Left ventricle myocardium inferior (tissue), 1 donor: ENCODE results near the gene SLFN12. TPM values are rescaled to one million over a fixed set of nuclear protein-coding genes. Genes with fewer than 3 reads are reported as not detected.
"Not testable (repeated sequence)": the region's sequence is repeated elsewhere in the genome, so short reads cannot be mapped to it uniquely, and the experiment has no call there.

Source experiments
- DNase-seq: peaks from one replicate; pipeline ENCODE4 v3.0.0-alpha.2; 2020
- H3K27ac ChIP-seq: fragments of 200-600 bp; replicated peaks from 2 replicates; pipeline ENCODE4 v1.8.0; 2021
- H3K27me3 ChIP-seq: fragments of 200-600 bp; 2 replicates; pipeline ENCODE4 v1.8.0; 2021; ENCODE audit warnings: low read depth
- H3K36me3 ChIP-seq: fragments of 200-600 bp; 2 replicates; pipeline ENCODE4 v1.8.0; 2021
- H3K4me1 ChIP-seq: fragments of 200-600 bp; 2 replicates; pipeline ENCODE4 v1.8.0; 2021
- H3K4me3 ChIP-seq: fragments of 200-600 bp; 2 replicates; pipeline ENCODE4 v1.8.0; 2021; ENCODE audit warnings: mild to moderate bottlenecking, moderate library complexity
- H3K9me3 ChIP-seq: fragments of 200-600 bp; replicated peaks from 2 replicates; pipeline ENCODE4 v1.8.0; 2021
- CTCF ChIP-seq: fragments of 200-600 bp; IDR thresholded peaks from 2 replicates; pipeline ENCODE4 v1.8.0; 2021; ENCODE audit warnings: antibody characterized with exemption, mild to moderate bottlenecking, borderline replicate concordance
- intact Hi-C: fragments of 100-400 bp; cut with micrococcal nuclease; formaldehyde crosslinking; loops from one replicate; pipeline ENCODE4 v1.11.0; 2022
- total RNA-seq: library from RNA; stranded (reverse); fragmentation: NEBNext Ultra II Directional; extraction: Animal tissue kit (Norgen Biotek cat#: 25700); gene quantifications from one replicate; pipeline ENCODE4 v1.2.1, GENCODE V29; 2021
- donor health status: DM: no; HTN: yes; CAD: no; lungs with severe emphysema.

Gene SLFN12
- total RNA-seq, 1 donor from 2014 or later: 3.7 TPM

- no peaks in the 10 kb centered on the region for H3K4me1 ChIP-seq
- intact Hi-C loops: no loop called here
- H3K27ac ChIP-seq: no peak overlapping the region
- H3K9me3 ChIP-seq: no peaks in the 10 kb centered on the region
- DNase-seq: no peak
- TF ChIP-seq CTCF: no peak
- no peaks in the 10 kb centered on the region for H3K27me3 ChIP-seq
- peaks cover 43% of the 10 kb centered on the region for H3K36me3 ChIP-seq
- H3K4me3 ChIP-seq: no peak overlapping the region
Observed at GRCh38 chr17:35406568-35406967, 25.7 kb downstream of the SLFN12 start.

DNA sequence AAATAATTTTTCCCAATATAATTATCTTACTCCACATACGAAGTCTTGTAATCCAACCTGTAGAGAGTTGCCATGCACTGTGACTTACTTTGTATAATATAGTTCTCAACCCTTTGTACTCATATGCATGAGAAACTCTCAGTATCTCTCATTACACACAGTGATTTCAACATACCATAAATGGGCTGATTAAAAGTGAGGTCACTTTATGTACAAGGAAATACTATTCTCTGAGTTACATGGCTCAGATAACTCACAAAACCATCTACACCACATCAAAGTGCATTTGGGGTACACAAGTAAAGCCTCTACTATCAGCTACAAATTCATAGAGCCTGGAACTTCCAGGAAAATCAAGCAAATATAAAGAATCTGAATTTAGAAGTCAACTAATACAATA is 27.9 kb downstream of the SLFN12 start:
- Histone ChIP-seq H3K9me3 (no peaks in the 10 kb centered on the region), H3K36me3 (peaks cover 22% of the 10 kb centered on the region), H3K27me3 (no peaks in the 10 kb centered on the region), H3K4me1 (no peaks in the 10 kb centered on the region), H3K4me3 (no peak overlapping the region), H3K27ac (no peak overlapping the region)
- TF ChIP-seq CTCF: no peak
- no peak for DNase-seq
- intact Hi-C loops: no loop called here

GRCh38 chr17:35393783-35394182 is 38.5 kb downstream of the SLFN12 start:
- H3K4me3 ChIP-seq, H3K27ac ChIP-seq, H3K4me1 ChIP-seq, intact Hi-C loops, H3K36me3 ChIP-seq, H3K9me3 ChIP-seq, DNase-seq, H3K27me3 ChIP-seq: not testable (repeated sequence)

DNA sequence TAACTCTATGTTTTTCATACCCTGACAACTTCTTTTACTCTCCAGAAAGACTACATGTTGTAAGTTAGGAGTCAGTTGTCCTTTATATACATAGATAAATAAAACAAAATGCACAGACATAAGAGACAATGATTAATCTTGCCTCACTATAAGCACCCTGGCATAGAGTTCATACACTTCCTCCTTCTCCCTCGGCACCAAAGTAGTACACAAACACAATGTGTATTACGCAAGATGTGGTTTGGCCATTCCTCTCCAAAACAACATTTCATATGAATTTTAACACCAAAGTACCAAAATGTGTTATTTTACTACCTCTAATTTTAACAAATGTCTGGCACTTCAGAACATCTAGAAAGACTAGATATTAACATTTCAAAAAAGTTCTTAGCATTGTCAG is 41.6 kb downstream of the SLFN12 start:
- Histone ChIP-seq H3K27me3 (no peaks in the 10 kb centered on the region), H3K4me3 (no peak overlapping the region)
- no peak for TF ChIP-seq CTCF

GRCh38 chr17:35390156-35390555 is 42.1 kb downstream of the SLFN12 start:
- intact Hi-C loops: no loop called here
- Histone ChIP-seq H3K4me3 (no peak overlapping the region), H3K36me3 (no peaks in the 10 kb centered on the region), H3K27me3 (no peaks in the 10 kb centered on the region), H3K4me1 (no peaks in the 10 kb centered on the region), H3K27ac (no peak overlapping the region), H3K9me3 (peaks cover 2% of the 10 kb centered on the region)
- TF ChIP-seq CTCF: no peak
- no peak for DNase-seq

More for the DNA sequence above, 41.6 kb downstream of the SLFN12 start:
- no peak for DNase-seq
- Histone ChIP-seq H3K4me1 (no peaks in the 10 kb centered on the region), H3K36me3 (no peaks in the 10 kb centered on the region), H3K9me3 (peaks cover 2% of the 10 kb centered on the region), H3K27ac (no peak overlapping the region)
- intact Hi-C loops: no loop called here

DNA sequence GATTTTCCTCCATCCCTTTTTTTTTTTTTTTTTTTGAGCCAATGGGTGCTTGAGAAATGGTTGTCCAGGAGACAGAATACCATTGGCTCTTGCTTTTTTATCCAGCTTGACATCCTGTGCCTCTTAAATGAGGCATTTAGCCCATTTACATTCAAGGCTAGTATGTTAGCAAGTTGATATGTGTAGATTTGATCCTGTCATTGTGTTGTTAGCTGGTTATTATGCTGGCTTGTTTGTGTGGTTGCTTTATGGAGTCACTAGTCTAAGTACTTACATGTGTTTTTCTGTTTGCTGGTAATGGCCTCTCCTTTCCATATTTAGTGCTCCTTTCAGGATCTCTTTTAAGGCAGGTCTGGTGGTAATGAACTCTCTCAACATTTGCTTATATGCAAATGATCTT is 44.8 kb downstream of the SLFN12 start:
- Histone ChIP-seq H3K4me3 (no peak overlapping the region), H3K27me3 (no peaks in the 10 kb centered on the region), H3K4me1 (no peaks in the 10 kb centered on the region), H3K36me3 (no peaks in the 10 kb centered on the region), H3K9me3 (peaks cover 23% of the 10 kb centered on the region), H3K27ac (no peak overlapping the region)
- intact Hi-C loops: no loop called here
- no peak for DNase-seq
- TF ChIP-seq CTCF: no peak
